Stomach (tissue), 9 donors: Measurements from ENCODE around the gene STAT4. TPM values are rescaled to one million over a fixed set of nuclear protein-coding genes. Genes with fewer than 3 reads are reported as not detected.
A peak's percentile ranks its signal among the peaks of the same experiment; 100 is the strongest.

ENCODE experiments used
- DNase-seq, 2 donors: peaks; one replicate each; pipeline versions ENCODE4 v3.0.0 to v3.0.0-alpha.2; 2013 to 2019
- H3K27ac ChIP-seq, 5 donors: fragments of 200-600 bp in 4 of 5; sonication (generic) in 4 of 5; one replicate each; pipeline ENCODE4 v1.5.1; 2013 to 2019; ENCODE audit warnings: mild to moderate bottlenecking in 1 of 5, moderate library complexity in 1 of 5
- H3K27me3 ChIP-seq, 3 donors: fragments of 200-600 bp; sonication (generic); one replicate each; pipeline ENCODE4 v1.5.1; 2017 to 2019; ENCODE audit warnings: mixed run types in 1 of 3
- H3K36me3 ChIP-seq, 4 donors: fragments of 200-600 bp; sonication (generic); 1 replicate in 3 of 4; 2 replicates in 1 of 4; pipeline ENCODE4 v1.5.1; 2016 to 2019
- H3K4me1 ChIP-seq, 4 donors: fragments of 200-600 bp; sonication (generic); one replicate each; pipeline ENCODE4 v1.5.1; 2016 to 2019
- H3K4me3 ChIP-seq, 4 donors: fragments of 200-600 bp; sonication (generic) in 3 of 4; one replicate each; pipeline ENCODE4 v1.5.1; 2016 to 2019; ENCODE audit warnings: mild to moderate bottlenecking in 1 of 4
- H3K9me3 ChIP-seq, 4 donors: fragments of 200-600 bp; sonication (generic); one replicate each; pipeline ENCODE4 v1.5.1; 2016 to 2019
- CTCF ChIP-seq, 7 experiments: fragments of 450-650 bp in 4 of 7; fragments of 200-600 bp in 3 of 7; sonication (generic) in 3 of 7; IDR thresholded peaks; one replicate each; pipeline ENCODE4 v1.5.1; 2016 to 2019; ENCODE audit warnings: antibody characterized with exemption in 7 of 7, control low read depth in 2 of 7, mild to moderate bottlenecking in 1 of 7
- EP300 ChIP-seq: sonication (generic); formaldehyde crosslinking; IDR thresholded peaks from one replicate; pipeline ENCODE4 v1.6.1; 2017; ENCODE audit warnings: antibody characterized with exemption
- POLR2A ChIP-seq, 4 donors: fragments of 450-650 bp; IDR thresholded peaks; one replicate each; pipeline ENCODE4 v1.6.1; 2016; ENCODE audit warnings: antibody characterized with exemption in 4 of 4, control low read depth in 2 of 4, mild to moderate bottlenecking in 1 of 4, moderate library complexity in 1 of 4
- POLR2AphosphoS5 ChIP-seq, 3 donors: sonication (generic); formaldehyde crosslinking; IDR thresholded peaks; one replicate each; pipeline ENCODE4 v1.6.1; 2016; ENCODE audit warnings: antibody characterized with exemption in 3 of 3
- WGBS, 5 donors: extraction: QIAGEN DNeasy Blood & Tissue Kit in 3 of 5; methylation state at CpG; one replicate each; pipeline versions ENCODE4 v1.1.5 to v1.1.7; 2013 to 2018; 5-methylcytosine and 5-hydroxymethylcytosine counted together
- intact Hi-C: fragments of 100-400 bp; cut with DNase I; formaldehyde crosslinking; loops from one replicate; pipeline ENCODE4 v1.15.1; 2023; ENCODE audit warnings: low total_unique reads
- polyA plus RNA-seq, 3 donors: library from polyadenylated mRNA; stranded (reverse); fragments of 200-250 nt; gene quantifications; one replicate each; pipeline ENCODE4 v1.2.3, GENCODE V29; 2013
- total RNA-seq, 5 donors: library from RNA; depleted of rRNA; stranded (reverse); fragments of >200 nt; gene quantifications; one replicate each; pipeline versions ENCODE4 v1.1.0 to v1.2.3, GENCODE V29; 2014 to 2016
- donor health status: healthy with polysubstance abuse.
- donor health status: Bipolar disorder and iron deficiency.
- donor health status: healthy.

The STAT4 gene
- total and polyA plus RNA-seq, 8 donors: 0.75 to 21.4 (median 3.8) TPM

GRCh38 chr2:191012845-191013681 lies 137.7 kb downstream of the STAT4 start:
- TF ChIP-seq POLR2AphosphoS5 (IDR thresholded peaks at IDR 0.05) (no peak), EP300 (no peak), CTCF (IDR thresholded peaks at IDR 0.05) (no peak), POLR2A (IDR thresholded peaks at IDR 0.05) (no peak)
- intact Hi-C loops: no loop called here
- peaks cover 5 to 40% (median 27%) of the 10 kb centered on the region in 4 donors for H3K36me3 ChIP-seq
- peak in 1 of 2 donors; percentile 42 for DNase-seq
- H3K27ac ChIP-seq: peak overlapping the region; percentile 92 to 96 (median 95)
- H3K9me3 ChIP-seq: no peaks in the 10 kb centered on the region
- H3K27me3 ChIP-seq: no peaks in the 10 kb centered on the region
- 16 to 26% (median 19%) methylated on average over 14 of the region's 14 CpGs for WGBS, 5 donors
- peak overlapping the region; percentile 77 to 88 (median 84) for H3K4me3 ChIP-seq
- peaks cover 19 to 58% (median 32%) of the 10 kb centered on the region in 4 donors for H3K4me1 ChIP-seq

GRCh38 chr2:191012346-191012745 lies 138.4 kb downstream of the STAT4 start:
- Histone ChIP-seq H3K4me1 (peaks cover 19 to 58% (median 32%) of the 10 kb centered on the region in 4 donors), H3K9me3 (no peaks in the 10 kb centered on the region), H3K36me3 (peaks cover 9 to 47% (median 33%) of the 10 kb centered on the region in 4 donors), H3K27ac (peak overlapping the region in 2 of 5 donors; percentile 95), H3K27me3 (no peaks in the 10 kb centered on the region), H3K4me3 (peak overlapping the region; percentile 77 to 88 (median 84))
- intact Hi-C loops: no loop called here
- WGBS, 5 donors: 89 to 97% (median 92%) methylated on average over 3 of the region's 3 CpGs
- no peak for DNase-seq
- TF ChIP-seq POLR2AphosphoS5 (IDR thresholded peaks at IDR 0.05) (no peak), POLR2A (IDR thresholded peaks at IDR 0.05) (no peak), EP300 (no peak), CTCF (IDR thresholded peaks at IDR 0.05) (no peak)

GRCh38 chr2:191010887-191011885 lies 139.6 kb downstream of the STAT4 start:
- no peak for TF ChIP-seq POLR2A (IDR thresholded peaks at IDR 0.05)
- no peak for TF ChIP-seq EP300
- no peak for TF ChIP-seq CTCF (IDR thresholded peaks at IDR 0.05)
- TF ChIP-seq POLR2AphosphoS5 (IDR thresholded peaks at IDR 0.05): no peak
- intact Hi-C loops: no loop called here
- WGBS, 5 donors: 67 to 83% (median 75%) methylated on average over 14 of the region's 14 CpGs
- peaks cover 19 to 58% (median 32%) of the 10 kb centered on the region in 4 donors for H3K4me1 ChIP-seq
- H3K27ac ChIP-seq: no peak overlapping the region
- no peaks in the 10 kb centered on the region for H3K9me3 ChIP-seq
- peaks cover 21 to 58% (median 45%) of the 10 kb centered on the region in 4 donors for H3K36me3 ChIP-seq
- no peaks in the 10 kb centered on the region for H3K27me3 ChIP-seq
- DNase-seq: no peak
- peak overlapping the region in 2 of 4 donors; percentile 77 to 87 for H3K4me3 ChIP-seq
